Kidney capillary endothelial cell (primary cell): ENCODE measurements around the gene PRR29.
"Not testable (repeated sequence)": the region's sequence is repeated elsewhere in the genome, so short reads cannot be mapped to it uniquely, and the experiment has no call there.

Source experiments
- DNase-seq: peaks from one replicate; pipeline ENCODE4 v3.0.0-alpha.2; 2018; ENCODE audit warnings: low spot score

PRR29 gene

DNA sequence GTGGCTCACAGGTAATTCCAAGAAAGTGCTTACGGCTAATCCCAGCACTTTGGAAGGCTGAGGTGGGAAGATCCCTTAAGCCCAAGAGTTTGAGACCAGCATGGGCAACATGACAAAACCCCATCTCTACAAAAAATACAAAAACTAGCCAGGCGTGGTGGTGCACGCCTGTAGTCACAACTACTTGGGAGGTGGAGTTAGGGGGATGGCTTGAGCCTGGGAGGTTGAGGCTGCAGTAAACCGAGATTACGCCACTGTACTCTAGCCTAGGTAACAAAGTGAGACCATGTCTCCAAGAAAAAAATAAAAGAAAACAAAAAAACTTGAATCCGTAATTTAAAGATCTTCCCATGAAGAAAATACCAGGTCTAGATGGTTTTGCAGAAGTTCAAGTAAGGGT lies 17.3 kb downstream of the PRR29 start:
- no peak for DNase-seq

GRCh38 chr17:64016231-64016784 lies 18.2 kb downstream of the PRR29 start:
- DNase-seq: no peak

GRCh38 chr17:64016974-64017373 lies 18.8 kb downstream of the PRR29 start:
- DNase-seq: peak; percentile 77

GRCh38 chr17:64017381-64017980 lies 19.3 kb downstream of the PRR29 start:
- DNase-seq: no peak

- DNase-seq: not testable (repeated sequence)
Observed at GRCh38 chr17:64019551-64019961, 21.4 kb downstream of the PRR29 start.

DNA sequence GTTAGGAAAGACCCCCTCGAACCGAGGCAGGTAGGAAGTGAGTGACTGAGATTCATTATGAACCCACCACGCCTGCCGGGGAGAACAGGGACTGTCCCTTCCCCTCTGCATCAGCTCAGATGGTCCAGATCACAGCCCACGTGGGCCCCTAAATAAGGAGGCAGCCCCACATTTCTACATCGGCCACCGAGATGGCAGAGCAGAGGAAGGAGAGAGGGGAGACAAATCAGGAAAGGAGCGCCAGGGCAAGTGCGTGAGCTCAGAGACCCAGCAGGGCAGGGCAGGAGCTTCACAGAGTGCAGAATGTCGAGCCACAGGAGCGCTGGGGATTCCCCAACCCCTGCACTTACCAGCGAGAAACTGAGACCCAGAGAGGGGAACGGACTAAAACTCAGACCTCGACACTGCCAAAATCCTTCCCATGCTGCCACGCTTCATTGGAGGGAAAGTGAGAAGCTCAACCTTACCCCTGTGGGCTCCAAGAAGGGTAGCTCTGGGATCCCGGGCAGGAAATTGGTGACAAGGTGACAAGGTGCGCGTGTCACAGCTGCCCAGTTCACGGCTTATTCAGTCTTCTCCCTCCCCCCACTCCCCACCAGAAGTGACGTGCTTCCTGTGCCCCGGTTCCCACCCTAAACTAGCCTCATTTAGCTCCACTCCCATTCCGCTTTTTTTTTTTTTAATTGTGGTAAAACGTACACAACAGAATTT lies 22.1 kb downstream of the PRR29 start, which contains the start of gene ICAM2:
TSS of gene ICAM2 (minus strand) at position 578 of the 711 bp plus-strand sequence. CDS start 13,942 bp downstream, outside the sequence.
- DNase-seq: no peak

DNA sequence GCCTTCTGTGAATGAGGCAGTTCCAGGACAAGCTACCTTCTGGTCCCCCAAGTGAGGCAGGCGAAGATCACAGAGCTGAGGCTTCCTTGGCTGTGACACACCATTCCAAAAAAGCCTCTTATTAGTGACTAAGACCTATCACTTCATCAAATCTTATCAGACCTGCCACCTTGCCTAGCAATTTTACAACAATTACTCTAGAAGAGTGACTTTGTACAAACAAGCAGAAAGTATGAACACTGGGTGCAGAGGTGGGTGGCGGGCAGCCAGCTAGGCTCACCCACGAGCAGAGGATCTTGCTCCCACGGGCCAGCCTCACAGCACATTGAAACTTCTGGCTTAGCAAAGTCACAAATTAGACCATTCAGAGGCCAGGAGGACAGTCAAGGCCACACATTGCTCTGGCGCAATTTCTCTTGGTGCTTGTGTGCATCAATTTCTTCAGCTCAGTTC lies 24.5 kb downstream of the PRR29 start:
- no peak for DNase-seq

DNA sequence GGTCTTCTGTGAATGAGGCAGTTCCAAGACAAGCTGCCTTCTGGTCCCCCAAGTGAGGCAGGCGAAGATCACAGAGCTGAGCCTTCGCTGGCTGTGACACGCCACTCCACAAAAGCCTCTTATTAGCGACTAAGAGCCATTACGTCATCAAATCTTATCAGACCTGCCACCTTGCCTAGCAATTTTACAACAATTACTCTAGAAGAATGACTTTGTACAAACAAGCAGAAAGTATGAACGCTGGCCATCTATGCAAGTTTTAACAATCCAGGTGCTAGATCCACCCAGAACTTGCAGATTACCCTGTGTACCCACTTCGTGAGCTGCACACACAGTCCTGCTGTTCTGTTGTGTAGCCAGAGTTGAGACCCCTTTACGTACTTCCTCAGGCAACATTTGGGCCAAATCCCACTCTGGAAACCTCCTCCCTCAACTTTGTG lies 26.1 kb downstream of the PRR29 start:
- no peak for DNase-seq

GRCh38 chr17:64024781-64025731 lies 26.9 kb downstream of the PRR29 start:
- DNase-seq: no peak

DNA sequence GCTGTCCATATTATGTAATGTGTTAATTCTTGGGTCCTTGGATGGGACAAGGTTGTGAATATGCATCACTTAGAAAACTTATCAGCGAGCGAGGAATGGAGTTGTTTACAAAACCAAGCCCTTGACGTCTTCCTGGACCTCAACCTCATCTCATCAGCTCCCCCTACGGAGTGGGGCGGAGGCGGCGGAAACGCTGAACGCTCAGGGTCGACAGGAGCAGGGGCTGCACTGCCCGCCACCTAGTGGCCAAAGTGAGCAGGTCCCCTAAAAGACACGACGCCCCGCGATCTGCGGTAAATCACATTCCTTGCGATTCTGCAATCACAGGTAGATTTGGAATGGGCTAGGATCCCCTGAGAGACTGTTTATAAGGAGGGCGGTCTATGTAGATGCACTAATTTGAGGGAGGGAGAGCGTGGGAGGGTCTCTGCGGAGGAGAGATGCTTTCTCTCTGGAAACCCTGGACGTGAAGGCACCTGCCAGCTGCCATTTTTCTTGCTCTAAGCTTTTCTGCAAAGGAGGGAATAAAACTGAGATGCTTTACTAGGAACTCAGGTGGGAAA lies 27.7 kb downstream of the PRR29 start:
- peak; percentile 85 for DNase-seq

DNA sequence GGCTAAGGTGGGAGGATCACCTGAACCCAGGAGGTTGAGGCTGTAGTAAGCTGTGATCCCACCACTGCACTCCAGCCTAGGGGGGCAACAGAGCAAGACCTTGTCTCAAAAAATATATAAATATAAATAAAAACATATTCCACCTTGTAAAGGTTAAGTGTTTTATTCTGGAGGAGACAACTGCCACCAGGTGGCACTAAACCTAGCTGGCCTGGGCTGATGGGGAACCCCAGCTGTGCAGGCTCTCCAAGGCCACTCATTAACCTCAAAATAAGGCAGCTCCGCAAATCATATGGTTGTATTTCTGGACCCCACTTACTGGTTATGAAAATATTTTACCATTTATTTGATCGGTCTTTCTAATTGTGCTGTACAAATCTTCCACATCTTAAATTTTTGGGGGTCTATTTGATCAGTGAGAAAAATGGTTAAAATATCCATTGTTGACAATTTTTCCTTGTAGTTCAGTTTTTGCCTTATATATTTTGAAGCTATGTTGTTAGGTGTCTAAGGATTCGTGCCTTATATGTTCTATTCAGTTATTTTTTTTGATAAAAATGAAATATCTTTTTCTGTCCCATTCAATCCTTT lies 30.8 kb downstream of the PRR29 start:
- peak; percentile 59 for DNase-seq

- no peak for DNase-seq
Observed at GRCh38 chr17:64032081-64032480, 33.9 kb downstream of the PRR29 start.

- DNase-seq: no peak
Observed at GRCh38 chr17:64036198-64036922, 38.2 kb downstream of the PRR29 start.

DNA sequence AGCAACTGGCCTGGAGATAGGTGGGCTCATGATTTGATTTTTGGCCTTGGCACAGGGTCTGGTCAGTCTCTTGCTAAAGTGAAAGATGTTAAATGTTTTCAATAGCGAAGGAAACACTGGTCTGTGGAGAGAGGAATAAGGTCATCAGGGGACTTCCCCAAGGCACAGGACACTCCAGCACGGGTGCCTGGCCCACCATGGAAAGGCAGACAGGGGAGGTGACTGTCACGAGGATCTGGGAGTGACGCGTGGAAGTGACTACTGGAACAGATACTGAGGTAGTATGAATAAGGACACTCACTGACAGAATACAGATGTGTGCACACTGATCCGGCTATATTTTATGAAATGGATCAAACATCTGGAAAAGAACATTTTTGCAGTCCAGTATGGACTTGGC lies 39.0 kb downstream of the PRR29 start:
- no peak for DNase-seq

DNA sequence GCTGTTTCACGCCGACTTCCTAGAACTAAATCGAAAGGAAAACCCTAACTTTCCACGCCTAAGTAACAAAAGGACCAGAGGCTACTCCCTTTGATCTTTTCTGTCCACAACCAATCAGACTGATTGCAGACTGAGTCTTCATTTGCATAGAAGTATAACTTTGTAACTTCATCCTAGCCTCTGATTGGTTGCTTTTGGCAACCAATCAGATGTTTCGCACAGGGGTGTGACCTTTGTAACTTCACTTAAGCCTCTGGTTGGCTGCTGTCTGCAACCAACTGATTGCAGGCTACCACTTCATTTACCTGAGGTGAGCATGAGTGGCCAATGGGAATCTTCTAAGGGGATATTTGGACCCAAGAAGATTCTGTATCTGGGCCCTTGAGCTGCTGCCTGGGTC lies 39.7 kb downstream of the PRR29 start:
- DNase-seq: no peak

- DNase-seq: no peak
Observed at GRCh38 chr17:64038331-64039105, 40.4 kb downstream of the PRR29 start.

DNA sequence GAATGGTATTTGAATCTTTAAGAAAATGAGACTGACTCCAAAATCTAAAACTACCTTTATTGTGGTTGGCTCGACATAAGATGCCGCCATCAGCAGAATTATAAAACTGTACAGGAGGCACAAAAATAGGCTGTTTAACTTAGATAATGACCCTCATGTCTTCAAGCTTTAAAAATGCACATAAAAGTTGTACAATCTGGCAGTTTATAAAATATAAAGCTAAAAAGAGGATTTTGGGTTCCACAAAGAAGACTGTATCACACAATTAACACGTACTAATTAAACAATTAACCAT lies 40.9 kb downstream of the PRR29 start:
- no peak for DNase-seq

- DNase-seq: no peak
Observed at GRCh38 chr17:64040206-64040605, 42.1 kb downstream of the PRR29 start.

GRCh38 chr17:64041912-64042311 lies 43.8 kb downstream of the PRR29 start:
- no peak for DNase-seq
